CD4-positive, alpha-beta T cell treated with Interleukin-2 at 100 ng/mL for 4 hours (primary cell): ENCODE results near the gene TNFRSF1B.

Experiments
- DNase-seq: peaks from one replicate; pipeline ENCODE4 v3.0.0-alpha.2; 2020; ENCODE audit warnings: low spot score

The TNFRSF1B gene

GRCh38 chr1:12158357-12159092 is 8.3 kb upstream of the TNFRSF1B start:
- peak; percentile 67 for DNase-seq

GRCh38 chr1:12159816-12160215 is 7.0 kb upstream of the TNFRSF1B start:
- peak; percentile 70 for DNase-seq

GRCh38 chr1:12161324-12161661 is 5.5 kb upstream of the TNFRSF1B start:
- DNase-seq: no peak

GRCh38 chr1:12161662-12162458 is 4.9 kb upstream of the TNFRSF1B start:
- DNase-seq: peak; percentile 87

GRCh38 chr1:12162459-12163137 is 4.2 kb upstream of the TNFRSF1B start:
- DNase-seq: no peak

- no peak for DNase-seq
Observed at GRCh38 chr1:12163210-12163609, 3.6 kb upstream of the TNFRSF1B start.

GRCh38 chr1:12164210-12164609 is 2.6 kb upstream of the TNFRSF1B start:
- DNase-seq: no peak

- no peak for DNase-seq
Observed at GRCh38 chr1:12165342-12165741, 1.4 kb upstream of the TNFRSF1B start.

- DNase-seq: peak; percentile 30
Observed at GRCh38 chr1:12167493-12168429, 970 bp downstream of the TNFRSF1B start.

GRCh38 chr1:12168451-12169160 is 1.8 kb downstream of the TNFRSF1B start:
- no peak for DNase-seq

GRCh38 chr1:12169442-12170135 is 2.8 kb downstream of the TNFRSF1B start:
- DNase-seq: no peak

- no peak for DNase-seq
Observed at GRCh38 chr1:12170263-12170671, 3.5 kb downstream of the TNFRSF1B start.

GRCh38 chr1:12171206-12172041 is 4.6 kb downstream of the TNFRSF1B start:
- DNase-seq: peak; percentile 57

GRCh38 chr1:12172042-12172851 is 5.5 kb downstream of the TNFRSF1B start:
- peak; percentile 55 for DNase-seq

- DNase-seq: no peak
Observed at GRCh38 chr1:12173041-12173509, 6.3 kb downstream of the TNFRSF1B start.

GRCh38 chr1:12173631-12174121 is 6.9 kb downstream of the TNFRSF1B start:
- peak; percentile 89 for DNase-seq

GRCh38 chr1:12174924-12175810 is 8.4 kb downstream of the TNFRSF1B start:
- no peak for DNase-seq
